Colonic mucosa (tissue), 4 donors: ENCODE data around the gene SPECC1L. TPM values are rescaled to one million over a fixed set of nuclear protein-coding genes. Genes with fewer than 3 reads are reported as not detected.
A peak's percentile ranks its signal among the peaks of the same experiment; 100 is the strongest.
"Not testable (repeated sequence)": the region's sequence is repeated elsewhere in the genome, so short reads cannot be mapped to it uniquely, and the experiment has no call there.

Experiments used
- DNase-seq: peaks from one replicate; pipeline ENCODE4 v3.0.0-alpha.2; 2020
- H3K27ac ChIP-seq: fragments of 200-600 bp; one replicate; pipeline ENCODE4 v1.8.0; 2021
- H3K27me3 ChIP-seq: fragments of 200-600 bp; one replicate; pipeline ENCODE4 v1.8.0; 2021
- H3K36me3 ChIP-seq: fragments of 200-600 bp; one replicate; pipeline ENCODE4 v1.8.0; 2021
- H3K4me1 ChIP-seq: fragments of 200-600 bp; one replicate; pipeline ENCODE4 v1.8.0; 2021; ENCODE audit warnings: mild to moderate bottlenecking
- H3K4me3 ChIP-seq: fragments of 200-600 bp; one replicate; pipeline ENCODE4 v1.8.0; 2021
- H3K9ac ChIP-seq, 2 donors: one replicate each; pipeline ENCODE4 v1.7.0; 2013; ENCODE audit warnings: control low read depth in 2 of 2, low read depth in 2 of 2, low read length in 2 of 2
- H3K9me3 ChIP-seq: fragments of 200-600 bp; one replicate; pipeline ENCODE4 v1.8.0; 2021
- intact Hi-C: fragments of 100-400 bp; cut with DNase I; formaldehyde crosslinking; loops from one replicate; pipeline ENCODE4 v1.14.1; 2022
- total RNA-seq, 2 donors: library from RNA; stranded (reverse); fragmentation: NEBNext Ultra II Directional in 1 of 2; extraction: Animal tissue kit (Norgen Biotek cat#: 25700) in 1 of 2; gene quantifications; one replicate each; pipeline ENCODE4 v1.2.1, GENCODE V29; 2021
- TF ChIP-seq, protein P1 (sequence below): fragments of 200-600 bp; IDR thresholded peaks from one replicate; pipeline ENCODE4 v1.8.0; 2022; ENCODE audit warnings: antibody characterized with exemption, mild to moderate bottlenecking
- donor health status: healthy.
- donor health status: DM: no; HTN: no; CAD: no.
- donor health status: DM: no; HTN: no; CAD: no.

Gene SPECC1L
- total RNA-seq, 2 donors from 2014 or later, result 45.3 to 55.3 TPM

DNA sequence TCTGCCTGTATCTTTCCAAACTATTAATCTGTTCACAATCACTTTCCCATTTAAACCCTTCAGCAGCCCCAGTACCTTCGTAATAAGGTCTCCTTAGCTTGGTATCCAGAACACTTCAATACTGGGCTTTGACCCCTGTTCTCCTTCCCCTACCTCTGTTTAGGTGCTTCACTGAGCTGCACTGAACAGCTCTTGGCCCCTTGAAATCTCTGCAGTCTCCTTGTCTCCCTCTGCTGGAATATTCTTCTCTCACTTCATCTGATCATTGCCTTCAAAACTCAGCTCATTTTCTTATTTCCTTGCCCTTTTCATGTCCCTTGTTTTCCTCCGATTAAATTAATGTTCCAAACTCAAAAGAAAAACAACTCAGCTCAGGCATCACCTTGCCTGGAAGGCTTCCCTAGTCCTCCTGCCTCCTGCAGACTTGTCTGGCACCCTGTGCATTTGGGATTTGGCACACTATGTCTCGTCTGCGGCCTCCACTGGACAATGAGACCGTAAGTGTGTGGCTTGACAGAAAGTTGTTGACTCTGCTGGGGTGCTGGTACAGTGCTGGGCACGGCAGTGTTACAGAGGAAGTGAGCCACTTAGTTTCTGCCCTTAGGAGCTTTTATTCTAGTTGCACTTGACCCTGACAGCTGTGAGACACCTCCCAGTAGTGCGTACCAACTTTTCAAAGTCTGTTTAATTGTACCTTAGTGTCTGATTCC, 4.2 kb downstream of the SPECC1L start:
- intact Hi-C loops, H3K9me3 ChIP-seq, H3K4me3 ChIP-seq, H3K9ac ChIP-seq, H3K4me1 ChIP-seq, DNase-seq, H3K36me3 ChIP-seq, H3K27me3 ChIP-seq: not testable (repeated sequence)
- H3K27ac ChIP-seq, result peak overlapping the region; percentile 53

DNA sequence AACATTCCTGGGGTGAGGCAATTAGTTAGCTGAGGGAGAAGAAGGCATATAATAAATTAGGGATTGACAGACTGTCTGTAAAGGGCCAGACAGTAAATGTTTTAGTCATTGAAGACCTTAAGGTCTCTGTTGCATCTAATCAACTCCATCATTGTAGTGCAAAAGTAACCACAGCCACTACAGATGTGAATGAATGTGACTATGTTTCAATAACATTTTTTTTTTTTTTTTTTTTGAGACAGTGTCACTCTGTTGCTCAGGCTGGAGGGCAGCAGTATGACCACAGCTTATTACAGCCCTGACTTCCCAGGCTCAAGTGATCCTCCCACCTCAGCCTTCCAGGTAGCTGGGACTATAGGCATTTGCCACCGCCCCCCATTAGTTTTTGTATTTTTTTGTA, 9.7 kb downstream of the SPECC1L start:
- intact Hi-C loops, DNase-seq, H3K9me3 ChIP-seq, H3K27ac ChIP-seq, H3K36me3 ChIP-seq, H3K4me3 ChIP-seq, H3K4me1 ChIP-seq, H3K27me3 ChIP-seq, H3K9ac ChIP-seq: not testable (repeated sequence)

DNA sequence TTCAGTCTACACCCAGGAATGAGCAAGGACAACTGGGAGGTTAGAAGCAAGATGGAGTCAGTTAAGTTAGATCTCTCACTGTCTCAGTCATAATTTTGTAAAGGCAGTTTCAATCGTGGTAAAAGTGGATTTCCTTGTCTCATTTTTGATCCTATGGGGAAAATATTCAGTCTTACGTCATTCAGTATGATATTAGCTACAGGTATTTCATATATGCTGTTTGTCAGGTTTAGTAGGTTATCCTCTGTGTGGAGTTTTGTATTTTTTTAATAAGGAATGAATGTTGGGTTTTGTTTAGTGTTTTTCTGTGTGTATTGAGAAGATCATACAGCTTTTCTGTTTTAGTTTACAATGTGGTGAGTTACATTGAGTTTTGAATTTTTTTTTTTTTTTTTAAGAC, 11.8 kb downstream of the SPECC1L start:
- H3K27me3 ChIP-seq, result no peaks in the 10 kb centered on the region
- H3K27ac ChIP-seq, result no peak overlapping the region
- no peak overlapping the region for H3K9ac ChIP-seq
- H3K36me3 ChIP-seq, result no peaks in the 10 kb centered on the region
- peaks cover 9% of the 10 kb centered on the region for H3K4me1 ChIP-seq
- TF ChIP-seq, protein P1, sequence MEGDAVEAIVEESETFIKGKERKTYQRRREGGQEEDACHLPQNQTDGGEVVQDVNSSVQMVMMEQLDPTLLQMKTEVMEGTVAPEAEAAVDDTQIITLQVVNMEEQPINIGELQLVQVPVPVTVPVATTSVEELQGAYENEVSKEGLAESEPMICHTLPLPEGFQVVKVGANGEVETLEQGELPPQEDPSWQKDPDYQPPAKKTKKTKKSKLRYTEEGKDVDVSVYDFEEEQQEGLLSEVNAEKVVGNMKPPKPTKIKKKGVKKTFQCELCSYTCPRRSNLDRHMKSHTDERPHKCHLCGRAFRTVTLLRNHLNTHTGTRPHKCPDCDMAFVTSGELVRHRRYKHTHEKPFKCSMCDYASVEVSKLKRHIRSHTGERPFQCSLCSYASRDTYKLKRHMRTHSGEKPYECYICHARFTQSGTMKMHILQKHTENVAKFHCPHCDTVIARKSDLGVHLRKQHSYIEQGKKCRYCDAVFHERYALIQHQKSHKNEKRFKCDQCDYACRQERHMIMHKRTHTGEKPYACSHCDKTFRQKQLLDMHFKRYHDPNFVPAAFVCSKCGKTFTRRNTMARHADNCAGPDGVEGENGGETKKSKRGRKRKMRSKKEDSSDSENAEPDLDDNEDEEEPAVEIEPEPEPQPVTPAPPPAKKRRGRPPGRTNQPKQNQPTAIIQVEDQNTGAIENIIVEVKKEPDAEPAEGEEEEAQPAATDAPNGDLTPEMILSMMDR, result no peak
- H3K9me3 ChIP-seq, result no peaks in the 10 kb centered on the region
- intact Hi-C loops, result no loop called here
- no peak for DNase-seq
- no peak overlapping the region for H3K4me3 ChIP-seq

DNA sequence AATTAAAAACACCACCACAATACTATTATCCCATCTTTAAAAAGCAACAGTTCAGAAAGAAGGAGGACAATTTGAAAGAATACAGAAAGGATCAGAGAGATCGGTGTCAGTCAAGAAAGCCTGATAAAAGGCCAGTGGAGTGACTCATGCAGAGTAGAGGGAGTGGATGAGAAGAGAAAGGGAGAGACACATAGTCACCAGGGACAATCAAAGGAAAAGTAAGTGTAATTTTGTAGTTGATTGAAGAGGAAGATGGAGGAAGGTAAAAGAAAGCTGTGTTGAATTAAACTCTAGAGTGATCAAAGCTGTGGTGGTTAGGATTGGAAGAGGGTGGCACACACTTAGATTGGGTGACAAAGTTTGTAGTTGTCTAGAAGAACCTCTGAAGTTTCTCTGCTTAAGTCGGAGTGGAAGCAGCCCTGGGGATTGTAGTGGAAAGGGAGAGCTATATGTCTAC, 14.1 kb downstream of the SPECC1L start:
- H3K9me3 ChIP-seq, result no peaks in the 10 kb centered on the region
- H3K9ac ChIP-seq, result no peak overlapping the region
- H3K27me3 ChIP-seq, result no peaks in the 10 kb centered on the region
- DNase-seq, result no peak
- no peaks in the 10 kb centered on the region for H3K36me3 ChIP-seq
- peaks cover 4% of the 10 kb centered on the region for H3K4me1 ChIP-seq
- TF ChIP-seq, protein P1, result no peak
- no peak overlapping the region for H3K27ac ChIP-seq
- H3K4me3 ChIP-seq, result no peak overlapping the region
- intact Hi-C loops, result no loop called here

DNA sequence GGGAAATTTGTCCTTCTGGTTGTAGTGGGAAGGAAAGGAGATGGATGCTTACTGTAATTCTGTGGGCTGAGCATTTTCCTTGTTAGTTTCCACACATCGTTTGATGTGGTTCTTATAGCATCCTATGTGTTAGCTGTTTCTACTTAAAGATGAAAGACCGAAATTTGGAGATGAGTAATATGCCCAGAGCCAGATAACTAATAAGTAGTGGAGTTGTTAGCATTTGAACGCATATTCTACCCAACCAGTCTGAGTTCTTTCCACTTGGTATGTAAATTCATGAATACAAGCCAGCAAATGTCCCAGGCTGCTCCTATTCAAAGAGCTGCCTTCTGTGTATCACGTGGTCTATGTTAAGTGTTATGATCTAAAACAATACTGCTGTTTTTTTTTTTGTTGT, 14.6 kb downstream of the SPECC1L start:
- Histone ChIP-seq H3K4me3 (no peak overlapping the region), H3K9me3 (no peaks in the 10 kb centered on the region), H3K9ac (no peak overlapping the region), H3K27ac (no peak overlapping the region), H3K4me1 (peaks cover 4% of the 10 kb centered on the region), H3K27me3 (no peaks in the 10 kb centered on the region), H3K36me3 (no peaks in the 10 kb centered on the region)
- intact Hi-C loops, result no loop called here
- TF ChIP-seq, protein P1, result no peak
- DNase-seq, result no peak

DNA sequence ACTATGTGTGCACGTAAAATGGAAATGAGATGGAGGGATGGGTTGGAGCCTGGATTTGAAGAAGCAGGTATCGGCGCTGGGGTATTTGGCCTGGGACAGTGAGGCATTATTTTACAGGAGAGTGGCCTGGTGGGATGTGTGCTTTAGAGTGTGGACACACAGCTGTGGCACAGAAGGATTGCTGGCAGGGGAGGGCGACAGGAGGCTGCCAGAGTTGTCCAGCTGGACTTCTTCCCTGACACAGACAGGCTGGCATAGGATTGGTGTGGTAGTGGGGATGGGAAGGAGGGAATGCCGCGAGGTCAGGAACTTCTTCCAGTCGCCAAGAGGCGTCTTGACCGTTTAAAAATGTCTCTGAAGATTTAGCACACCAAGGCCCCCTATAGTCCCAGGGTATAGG, 16.6 kb downstream of the SPECC1L start:
- intact Hi-C loops, H3K27me3 ChIP-seq, H3K4me1 ChIP-seq, DNase-seq, H3K36me3 ChIP-seq, H3K4me3 ChIP-seq, H3K27ac ChIP-seq, H3K9ac ChIP-seq, H3K9me3 ChIP-seq: not testable (repeated sequence)

DNA sequence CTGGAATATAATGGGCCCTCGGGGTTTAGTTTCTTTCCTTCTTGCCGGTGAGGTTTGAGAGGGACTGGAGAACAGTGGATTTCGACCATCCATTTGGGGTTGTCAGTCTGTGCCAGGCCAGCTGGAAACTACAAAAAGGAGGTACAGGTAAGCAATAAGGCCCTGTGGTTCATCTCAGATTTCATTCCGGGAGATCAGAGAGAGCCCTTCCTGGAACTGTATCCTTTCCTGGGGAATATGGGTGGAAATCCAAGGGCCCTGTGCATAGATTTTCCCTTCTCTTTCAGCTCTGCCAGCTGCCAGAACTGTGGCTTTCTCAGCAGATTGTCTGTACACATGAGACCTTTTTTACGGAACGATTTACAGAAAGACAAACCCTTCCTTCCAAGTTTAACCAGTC, 17.2 kb downstream of the SPECC1L start:
- intact Hi-C loops, H3K4me1 ChIP-seq, H3K27ac ChIP-seq: not testable (repeated sequence)

More for the DNA sequence above, 17.2 kb downstream of the SPECC1L start:
- H3K27me3 ChIP-seq, H3K9ac ChIP-seq, DNase-seq, H3K36me3 ChIP-seq, H3K4me3 ChIP-seq, H3K9me3 ChIP-seq: not testable (repeated sequence)
